ENCODE results near the gene OR10A5. TPM values are rescaled to one million over a fixed set of nuclear protein-coding genes. Genes with fewer than 3 reads are reported as not detected.

Gene OR10A5
- total and polyA plus RNA-seq, 9 of the 15 experiments (the other 6 are each of a cell fraction or from before 2014, with no cell fraction given): 0.14 TPM; not detected in 8

DNA sequence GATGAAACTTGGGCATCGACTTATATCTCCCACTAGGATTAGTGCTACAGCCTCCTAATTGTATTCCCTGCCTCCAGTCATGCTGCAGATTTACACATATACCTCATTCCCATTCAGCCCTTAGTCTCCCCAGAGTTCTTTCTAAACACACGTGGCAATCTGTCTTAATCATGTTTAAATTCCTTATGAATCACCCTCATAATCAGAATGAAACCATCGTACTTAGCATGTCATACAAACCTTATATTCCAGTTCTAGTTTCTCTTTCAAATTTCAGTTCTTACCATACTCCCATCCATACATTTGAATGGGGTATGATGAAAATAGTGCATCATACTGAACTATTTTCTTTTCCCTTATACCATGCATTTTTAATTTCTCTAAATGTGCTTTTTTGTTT lies 11.4 kb downstream of the OR10A5 start (continued):
- TF ChIP-seq, protein P1, sequence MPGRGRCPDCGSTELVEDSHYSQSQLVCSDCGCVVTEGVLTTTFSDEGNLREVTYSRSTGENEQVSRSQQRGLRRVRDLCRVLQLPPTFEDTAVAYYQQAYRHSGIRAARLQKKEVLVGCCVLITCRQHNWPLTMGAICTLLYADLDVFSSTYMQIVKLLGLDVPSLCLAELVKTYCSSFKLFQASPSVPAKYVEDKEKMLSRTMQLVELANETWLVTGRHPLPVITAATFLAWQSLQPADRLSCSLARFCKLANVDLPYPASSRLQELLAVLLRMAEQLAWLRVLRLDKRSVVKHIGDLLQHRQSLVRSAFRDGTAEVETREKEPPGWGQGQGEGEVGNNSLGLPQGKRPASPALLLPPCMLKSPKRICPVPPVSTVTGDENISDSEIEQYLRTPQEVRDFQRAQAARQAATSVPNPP (IDR thresholded peaks at IDR 0.05; ENCODE audit: borderline replicate concordance, insufficient read depth, insufficient read length): no peak
- no peak for TF ChIP-seq RCOR1 (IDR thresholded peaks at IDR 0.05; ENCODE audit: borderline replicate concordance in 1 of 2, low read depth in 2 of 2, low read length in 2 of 2)
- TF ChIP-seq, protein P2, sequence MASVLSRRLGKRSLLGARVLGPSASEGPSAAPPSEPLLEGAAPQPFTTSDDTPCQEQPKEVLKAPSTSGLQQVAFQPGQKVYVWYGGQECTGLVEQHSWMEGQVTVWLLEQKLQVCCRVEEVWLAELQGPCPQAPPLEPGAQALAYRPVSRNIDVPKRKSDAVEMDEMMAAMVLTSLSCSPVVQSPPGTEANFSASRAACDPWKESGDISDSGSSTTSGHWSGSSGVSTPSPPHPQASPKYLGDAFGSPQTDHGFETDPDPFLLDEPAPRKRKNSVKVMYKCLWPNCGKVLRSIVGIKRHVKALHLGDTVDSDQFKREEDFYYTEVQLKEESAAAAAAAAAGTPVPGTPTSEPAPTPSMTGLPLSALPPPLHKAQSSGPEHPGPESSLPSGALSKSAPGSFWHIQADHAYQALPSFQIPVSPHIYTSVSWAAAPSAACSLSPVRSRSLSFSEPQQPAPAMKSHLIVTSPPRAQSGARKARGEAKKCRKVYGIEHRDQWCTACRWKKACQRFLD (CRISPR knock-in tag; IDR thresholded peaks at IDR 0.05): no peak
- no peak for TF ChIP-seq ZNF239 (CRISPR knock-in tag; IDR thresholded peaks at IDR 0.05)
- no peak for TF ChIP-seq CEBPB (tag; IDR thresholded peaks at IDR 0.05)
- TF ChIP-seq MEIS2 (IDR thresholded peaks at IDR 0.05; ENCODE audit: partially characterized antibody): no peak

DNA sequence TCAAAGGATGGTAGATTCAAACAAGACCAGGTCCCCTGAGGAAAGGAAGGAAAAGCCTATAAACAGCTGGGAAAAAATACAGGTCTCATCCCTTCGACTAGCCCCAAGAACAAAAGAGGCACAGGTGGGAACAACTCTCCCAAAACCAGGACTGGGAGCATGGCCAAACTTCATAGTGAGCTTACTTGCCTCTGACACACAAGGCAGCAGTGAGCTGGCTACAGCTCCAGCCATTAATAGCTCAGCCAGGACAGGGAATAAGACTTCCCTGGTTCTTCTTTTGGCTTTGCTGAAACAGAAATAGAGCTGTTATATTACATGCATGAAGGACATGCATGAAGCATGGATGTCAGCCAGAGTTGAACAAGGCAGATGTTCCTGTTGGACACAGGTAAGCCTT lies 17.5 kb downstream of the OR10A5 start, which contains the start of gene OR10A2:
Gene OR10A2, plus strand, starts transcription at position 97 of the 400 bp plus-strand sequence. CDS start 6,698 bp downstream, outside the sequence.
- Histone ChIP-seq H3K4me1 (replicated peaks in 1 of 2; ENCODE audit: control insufficient read depth in 2 of 2, insufficient read depth in 2 of 2, low read length in 2 of 2) (no peaks in the 10 kb centered on the region), H3K79me2 (ENCODE audit: control insufficient read depth, insufficient read depth, low read length) (no peaks in the 10 kb centered on the region), H3K9me3 (replicated peaks; ENCODE audit: control insufficient read depth, insufficient read depth, low read depth, low read length) (no peaks in the 10 kb centered on the region), H3K9ac (ENCODE audit: insufficient read depth in 1 of 2, low read depth in 2 of 2, low read length in 2 of 2) (no peak within 1 kb of the TSS), H3K4me2 (ENCODE audit: insufficient read depth, low read length) (no peak within 1 kb of the TSS), H3K9me1 (ENCODE audit: control insufficient read depth, insufficient read depth, low read length) (no peaks in the 10 kb centered on the region), H2AFZ (ENCODE audit: low read depth, low read length) (no peak within 1 kb of the TSS), H3K4me3 (no peak within 1 kb of the TSS), H3K36me3 (ENCODE audit: control insufficient read depth, insufficient read depth, low read length) (no peaks in the 10 kb centered on the region), H3K27me3 (ENCODE audit: control insufficient read depth in 2 of 2, insufficient read depth in 2 of 2, low read length in 2 of 2) (no peaks in the 10 kb centered on the region), H3K27ac (ENCODE audit: extremely low read depth, low read depth, low read length) (no peak within 1 kb of the TSS), H4K20me1 (replicated peaks; ENCODE audit: control insufficient read depth, insufficient read depth, low read length) (no peaks in the 10 kb centered on the region)
- ChIA-PET POLR2A (interaction anchor here (1.0 to 2.5 kb wide), 3 partner anchors 13 to 58 kb away, joined by 3 to 10 read pairs (median 3); partner anchors contain the start of gene OR10A4), CTCF (ENCODE audit: low intra/inter-chr PET ratio) (no interaction called here)
- 0% methylated on average over 1 of the region's 1 CpG for WGBS (ENCODE audit: insufficient coverage, low coverage, missing lambda C conversion rate)
- BruUV-seq (replicated peaks): no TSS peak
- in situ Hi-C loops (cut with MboI): no loop called here
- intact Hi-C loops (cut with micrococcal nuclease): no loop called here
- ATAC-seq (peak; percentile 32; the same call in 1 of the 3 replicates), FAIRE-seq (no peak), DNase-seq (ENCODE audit: extremely low read depth in 1 of 4, low spot score in 3 of 4) (no peak)
- TF ChIP-seq, protein P3, sequence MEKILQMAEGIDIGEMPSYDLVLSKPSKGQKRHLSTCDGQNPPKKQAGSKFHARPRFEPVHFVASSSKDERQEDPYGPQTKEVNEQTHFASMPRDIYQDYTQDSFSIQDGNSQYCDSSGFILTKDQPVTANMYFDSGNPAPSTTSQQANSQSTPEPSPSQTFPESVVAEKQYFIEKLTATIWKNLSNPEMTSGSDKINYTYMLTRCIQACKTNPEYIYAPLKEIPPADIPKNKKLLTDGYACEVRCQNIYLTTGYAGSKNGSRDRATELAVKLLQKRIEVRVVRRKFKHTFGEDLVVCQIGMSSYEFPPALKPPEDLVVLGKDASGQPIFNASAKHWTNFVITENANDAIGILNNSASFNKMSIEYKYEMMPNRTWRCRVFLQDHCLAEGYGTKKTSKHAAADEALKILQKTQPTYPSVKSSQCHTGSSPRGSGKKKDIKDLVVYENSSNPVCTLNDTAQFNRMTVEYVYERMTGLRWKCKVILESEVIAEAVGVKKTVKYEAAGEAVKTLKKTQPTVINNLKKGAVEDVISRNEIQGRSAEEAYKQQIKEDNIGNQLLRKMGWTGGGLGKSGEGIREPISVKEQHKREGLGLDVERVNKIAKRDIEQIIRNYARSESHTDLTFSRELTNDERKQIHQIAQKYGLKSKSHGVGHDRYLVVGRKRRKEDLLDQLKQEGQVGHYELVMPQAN (IDR thresholded peaks at IDR 0.05; ENCODE audit: borderline replicate concordance): no peak
- TF ChIP-seq FOXM1 (IDR thresholded peaks at IDR 0.05; ENCODE audit: low read depth): no peak
- no peak for TF ChIP-seq FOXM1 (CRISPR knock-in tag; IDR thresholded peaks at IDR 0.05; ENCODE audit: low read depth)

Measured in K562 (cell line).